SJCRH30 (cell line): ENCODE results near the gene NAMPT. TPM values are rescaled to one million over a fixed set of nuclear protein-coding genes. Genes with fewer than 3 reads are reported as not detected.

Experiments
- DNase-seq, 2 experiments: peaks; one replicate each; pipeline ENCODE4 v3.0.0-alpha.2; 2015 to 2020
- H3K27ac ChIP-seq: fragments of 250-450 bp; sonication (Bioruptor Pico); 2 replicates; pipeline ENCODE4 v1.5.1; 2020; ENCODE audit warnings: mild to moderate bottlenecking, moderate library complexity
- H3K27me3 ChIP-seq: fragments of 250-450 bp; sonication (Bioruptor Pico); 2 replicates; pipeline ENCODE4 v1.5.1; 2020; ENCODE audit warnings: mild to moderate bottlenecking, moderate library complexity
- H3K36me3 ChIP-seq: fragments of 250-450 bp; sonication (Bioruptor Pico); 2 replicates; pipeline ENCODE4 v1.5.1; 2020; ENCODE audit warnings: mild to moderate bottlenecking, moderate library complexity
- H3K4me1 ChIP-seq: fragments of 250-450 bp; sonication (Bioruptor Pico); 2 replicates; pipeline ENCODE4 v1.5.1; 2020; ENCODE audit warnings: mild to moderate bottlenecking, moderate library complexity
- H3K4me3 ChIP-seq: fragments of 250-450 bp; sonication (Bioruptor Pico); 2 replicates; pipeline ENCODE4 v1.5.1; 2020; ENCODE audit warnings: mild to moderate bottlenecking, moderate library complexity
- H3K9me3 ChIP-seq: fragments of 250-450 bp; sonication (Bioruptor Pico); replicated peaks from 2 replicates; pipeline ENCODE4 v1.5.1; 2020; ENCODE audit warnings: mild to moderate bottlenecking, moderate library complexity
- total RNA-seq: library from RNA; depleted of rRNA; stranded (reverse); fragments of >200 nt; shearing (Covaris generic); gene quantifications from 2 replicates; pipeline ENCODE4 v1.2.3, GENCODE V29; 2014

NAMPT gene
- total RNA-seq, 1 experiment from 2014 or later, result 36.2 TPM

GRCh38 chr7:106270122-106270977 is 14.4 kb downstream of the NAMPT start:
- no peak overlapping the region for H3K4me3 ChIP-seq
- no peak overlapping the region for H3K27ac ChIP-seq

DNA sequence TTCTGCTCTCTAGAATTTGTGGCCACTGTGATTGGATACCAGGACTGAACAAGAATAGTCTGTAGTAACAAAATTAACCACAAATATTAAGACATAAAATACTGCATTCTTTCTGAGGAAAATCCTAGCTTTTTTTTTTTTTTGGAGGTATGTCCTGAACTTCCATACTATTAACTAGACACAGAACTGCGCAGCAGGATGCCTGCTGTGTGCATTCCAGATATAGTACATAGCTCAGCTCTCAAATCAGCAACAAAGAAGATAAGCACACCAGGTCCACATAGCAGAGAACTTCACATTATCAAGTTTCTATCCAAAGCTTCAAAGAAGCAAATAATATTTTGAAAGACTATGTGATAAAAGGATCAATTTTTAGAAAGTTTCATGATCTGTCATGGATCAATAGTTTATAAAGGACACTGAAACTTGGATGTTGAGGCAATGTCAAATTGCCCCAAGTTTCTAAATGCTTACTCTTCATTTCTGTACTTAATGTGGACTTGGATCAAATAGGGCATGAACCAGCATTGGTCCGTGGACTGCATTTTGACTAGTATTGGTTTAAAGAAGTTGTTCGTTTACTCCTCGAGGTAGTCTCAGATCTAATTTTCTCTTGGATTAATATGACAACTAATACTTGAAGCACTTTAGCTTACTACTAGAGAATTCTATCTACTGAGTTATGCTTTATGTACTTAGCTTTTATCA is 15.4 kb downstream of the NAMPT start:
- H3K36me3 ChIP-seq, result peaks cover 35% of the 10 kb centered on the region
- no peaks in the 10 kb centered on the region for H3K9me3 ChIP-seq
- H3K4me3 ChIP-seq, result no peak overlapping the region
- no peaks in the 10 kb centered on the region for H3K4me1 ChIP-seq
- no peaks in the 10 kb centered on the region for H3K27me3 ChIP-seq
- H3K27ac ChIP-seq, result no peak overlapping the region
- DNase-seq, result no peak

More at GRCh38 chr7:106270122-106270977, 14.4 kb downstream of the NAMPT start:
- no peaks in the 10 kb centered on the region for H3K27me3 ChIP-seq
- no peaks in the 10 kb centered on the region for H3K9me3 ChIP-seq
- DNase-seq, result no peak
- no peaks in the 10 kb centered on the region for H3K4me1 ChIP-seq
- peaks cover 41% of the 10 kb centered on the region for H3K36me3 ChIP-seq

DNA sequence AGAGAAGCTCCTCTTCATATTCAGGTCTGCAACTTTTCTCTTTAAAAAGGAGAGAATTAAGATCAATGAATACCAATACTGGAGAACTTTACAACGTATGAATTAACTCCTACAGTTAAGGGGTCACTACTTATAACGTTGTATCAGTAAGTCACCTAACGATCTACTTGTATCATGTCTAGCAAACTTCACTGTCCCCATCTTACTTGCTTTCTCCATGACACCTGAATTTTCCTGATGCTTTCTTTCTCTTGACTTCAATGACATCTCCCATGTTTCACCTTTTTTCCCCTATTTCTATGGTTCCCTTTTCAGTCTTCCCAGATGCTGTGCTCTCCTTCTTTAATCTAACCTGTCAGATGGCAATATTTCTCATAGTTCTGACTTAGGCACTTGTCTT is 19.6 kb downstream of the NAMPT start:
- no peak for DNase-seq
- H3K27ac ChIP-seq, result no peak overlapping the region
- H3K4me1 ChIP-seq, result no peaks in the 10 kb centered on the region
- H3K9me3 ChIP-seq, result no peaks in the 10 kb centered on the region
- peaks cover 41% of the 10 kb centered on the region for H3K36me3 ChIP-seq
- no peaks in the 10 kb centered on the region for H3K27me3 ChIP-seq
- no peak overlapping the region for H3K4me3 ChIP-seq

GRCh38 chr7:106262221-106262881 is 22.4 kb downstream of the NAMPT start:
- H3K27me3 ChIP-seq, result no peaks in the 10 kb centered on the region
- peaks cover 40% of the 10 kb centered on the region for H3K36me3 ChIP-seq
- no peaks in the 10 kb centered on the region for H3K4me1 ChIP-seq
- DNase-seq, result no peak
- H3K4me3 ChIP-seq, result no peak overlapping the region
- no peak overlapping the region for H3K27ac ChIP-seq
- H3K9me3 ChIP-seq, result no peaks in the 10 kb centered on the region

GRCh38 chr7:106260136-106260561 is 24.6 kb downstream of the NAMPT start:
- Histone ChIP-seq H3K27me3 (no peaks in the 10 kb centered on the region), H3K4me3 (no peak overlapping the region), H3K9me3 (no peaks in the 10 kb centered on the region), H3K36me3 (peaks cover 33% of the 10 kb centered on the region), H3K27ac (no peak overlapping the region), H3K4me1 (no peaks in the 10 kb centered on the region)
- DNase-seq, result no peak

- H3K4me3 ChIP-seq, result no peak overlapping the region
- H3K4me1 ChIP-seq, result no peaks in the 10 kb centered on the region
- no peaks in the 10 kb centered on the region for H3K9me3 ChIP-seq
- H3K36me3 ChIP-seq, result peaks cover 40% of the 10 kb centered on the region
- H3K27me3 ChIP-seq, result no peaks in the 10 kb centered on the region
- DNase-seq, result no peak
- H3K27ac ChIP-seq, result no peak overlapping the region
Measured at GRCh38 chr7:106258789-106259188, 26.0 kb downstream of the NAMPT start.

- no peaks in the 10 kb centered on the region for H3K27me3 ChIP-seq
- H3K9me3 ChIP-seq, result no peaks in the 10 kb centered on the region
- DNase-seq, result no peak
- H3K36me3 ChIP-seq, result peaks cover 44% of the 10 kb centered on the region
- H3K27ac ChIP-seq, result no peak overlapping the region
- no peak overlapping the region for H3K4me3 ChIP-seq
- no peaks in the 10 kb centered on the region for H3K4me1 ChIP-seq
Measured at GRCh38 chr7:106257752-106258151, 27.0 kb downstream of the NAMPT start.

DNA sequence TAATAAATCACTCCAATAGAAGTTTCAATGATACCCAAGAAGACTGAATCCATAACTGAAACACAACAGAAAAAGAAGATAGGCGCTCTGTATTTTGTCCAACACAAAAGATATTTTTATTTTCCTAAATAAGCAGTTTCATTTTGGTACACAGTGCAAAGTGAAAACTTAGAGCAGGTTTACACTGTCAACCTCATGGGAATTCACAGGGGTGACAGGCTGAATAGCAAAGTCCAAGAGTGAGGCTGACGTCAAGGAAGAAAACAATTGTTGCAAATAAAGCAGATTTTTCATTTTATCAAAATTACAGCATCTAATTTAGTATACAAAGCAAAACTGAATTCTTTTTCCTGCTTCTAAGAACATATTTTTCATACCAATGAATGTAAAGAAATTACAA is 28.6 kb downstream of the NAMPT start:
- no peak for DNase-seq
- no peaks in the 10 kb centered on the region for H3K27me3 ChIP-seq
- no peaks in the 10 kb centered on the region for H3K4me1 ChIP-seq
- H3K4me3 ChIP-seq, result no peak overlapping the region
- no peaks in the 10 kb centered on the region for H3K9me3 ChIP-seq
- peaks cover 45% of the 10 kb centered on the region for H3K36me3 ChIP-seq
- no peak overlapping the region for H3K27ac ChIP-seq

- Histone ChIP-seq H3K4me3 (no peak overlapping the region), H3K27me3 (no peaks in the 10 kb centered on the region), H3K9me3 (no peaks in the 10 kb centered on the region), H3K27ac (no peak overlapping the region), H3K36me3 (peaks cover 41% of the 10 kb centered on the region), H3K4me1 (no peaks in the 10 kb centered on the region)
- no peak for DNase-seq
Measured at GRCh38 chr7:106255246-106255645, 29.5 kb downstream of the NAMPT start.

GRCh38 chr7:106254525-106255116 is 30.2 kb downstream of the NAMPT start:
- H3K36me3 ChIP-seq, result peaks cover 38% of the 10 kb centered on the region
- H3K4me1 ChIP-seq, result no peaks in the 10 kb centered on the region
- H3K9me3 ChIP-seq, result no peaks in the 10 kb centered on the region
- no peaks in the 10 kb centered on the region for H3K27me3 ChIP-seq
- no peak for DNase-seq
- H3K4me3 ChIP-seq, result no peak overlapping the region
- H3K27ac ChIP-seq, result no peak overlapping the region

GRCh38 chr7:106252568-106252967 is 32.2 kb downstream of the NAMPT start:
- no peaks in the 10 kb centered on the region for H3K27me3 ChIP-seq
- no peak overlapping the region for H3K27ac ChIP-seq
- H3K36me3 ChIP-seq, result peaks cover 42% of the 10 kb centered on the region
- no peak overlapping the region for H3K4me3 ChIP-seq
- H3K4me1 ChIP-seq, result no peaks in the 10 kb centered on the region
- H3K9me3 ChIP-seq, result no peaks in the 10 kb centered on the region
- no peak for DNase-seq

DNA sequence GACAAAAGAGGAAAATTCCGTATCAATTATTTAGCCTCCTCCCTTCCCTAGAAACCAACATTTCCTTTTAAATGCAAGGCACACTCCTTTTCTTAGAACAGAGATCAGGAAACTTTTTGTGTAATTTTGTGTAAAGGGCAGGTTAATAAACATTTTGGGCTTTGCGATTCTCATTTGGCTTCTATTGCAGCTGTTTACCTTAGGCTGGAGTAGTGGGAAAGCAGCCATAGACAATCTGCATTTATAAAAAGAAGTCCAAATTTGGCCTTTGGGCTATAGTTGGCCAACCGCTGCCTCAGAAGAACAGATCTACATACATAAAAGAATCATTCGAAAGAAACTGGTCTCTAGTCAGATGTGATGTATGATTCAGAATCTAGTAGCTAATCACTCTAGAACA is 35.3 kb downstream of the NAMPT start:
- Histone ChIP-seq H3K36me3 (peaks cover 32% of the 10 kb centered on the region), H3K9me3 (no peaks in the 10 kb centered on the region; the same call in 1 of the 2 replicates), H3K4me3 (no peak overlapping the region), H3K27ac (no peak overlapping the region), H3K27me3 (no peaks in the 10 kb centered on the region), H3K4me1 (no peaks in the 10 kb centered on the region)
- no peak for DNase-seq

- Histone ChIP-seq H3K4me1 (no peaks in the 10 kb centered on the region), H3K9me3 (no peaks in the 10 kb centered on the region; the same call in 1 of the 2 replicates), H3K27me3 (no peaks in the 10 kb centered on the region), H3K36me3 (peaks cover 27% of the 10 kb centered on the region), H3K4me3 (no peak overlapping the region), H3K27ac (no peak overlapping the region)
- no peak for DNase-seq
Measured at GRCh38 chr7:106248600-106248999, 36.2 kb downstream of the NAMPT start.

DNA sequence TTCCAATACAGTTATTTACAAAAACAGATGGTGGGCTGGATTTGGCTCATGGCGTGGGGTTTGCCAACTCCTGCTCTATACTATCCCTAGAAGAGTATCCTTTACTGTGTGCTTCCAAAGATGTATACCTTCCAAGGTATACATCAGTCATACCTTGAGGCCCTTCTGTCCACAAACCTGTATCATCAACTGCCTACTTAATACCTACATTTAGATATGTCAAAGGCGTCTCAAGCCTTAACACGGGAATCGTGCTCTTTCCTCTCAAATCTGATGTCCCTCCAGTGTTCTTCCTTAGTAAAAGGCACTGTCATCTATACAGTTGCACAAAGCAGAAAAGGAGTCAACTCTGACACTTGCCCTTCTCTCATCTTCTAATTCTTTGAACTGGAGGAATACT is 36.9 kb downstream of the NAMPT start:
- Histone ChIP-seq H3K36me3 (peaks cover 19% of the 10 kb centered on the region), H3K9me3 (no peaks in the 10 kb centered on the region; the same call in 1 of the 2 replicates), H3K27ac (no peak overlapping the region), H3K4me1 (no peaks in the 10 kb centered on the region), H3K4me3 (no peak overlapping the region), H3K27me3 (no peaks in the 10 kb centered on the region)
- no peak for DNase-seq
